ENCODE data around the gene ACKR3. TPM values are rescaled to one million over a fixed set of nuclear protein-coding genes. Genes with fewer than 3 reads are reported as not detected.

ACKR3 gene
- polyA plus RNA-seq, 2 of the 4 experiments (the other 2 are of a cell fraction) = 21.3 to 33.2 TPM

- FAIRE-seq (no peak), ATAC-seq (no peak)
These were observed 10.3 kb upstream of the ACKR3 start for GRCh38 chr2:236558993-236559978.

DNA sequence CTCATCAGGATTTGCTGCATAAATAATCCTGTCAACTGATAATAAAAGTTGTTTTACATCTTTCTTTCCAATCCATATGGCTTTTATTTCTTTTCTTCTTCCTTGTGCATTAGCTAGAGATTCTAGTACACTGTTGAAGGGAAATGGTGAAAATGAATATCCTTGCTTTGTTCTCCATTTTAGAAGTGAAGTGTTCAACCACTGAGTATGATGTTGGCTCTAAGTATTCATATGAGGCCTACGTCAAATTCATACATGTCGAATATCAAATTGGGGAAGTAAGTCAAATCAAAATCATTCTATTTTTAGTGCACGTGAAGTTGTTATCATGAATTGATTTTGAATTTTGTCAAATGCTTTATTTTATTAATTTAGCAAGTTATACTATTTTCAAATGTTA lies 7.8 kb upstream of the ACKR3 start:
- ATAC-seq (no peak), DNase-seq (ENCODE audit: low read depth in 1 of 2, low spot score in 1 of 2) (no peak), FAIRE-seq (no peak)
- H3K9me3 ChIP-seq = no peaks in the 10 kb centered on the region
- H3K27ac ChIP-seq = no peak overlapping the region
- ChIA-PET CTCF (interaction anchor here (0.6 kb wide), 1 partner anchor 10 kb away, joined by 3 read pairs; no protein-coding TSS in a partner anchor), POLR2A (no interaction called here)
- WGBS (ENCODE audit: missing lambda C conversion rate) = 87% methylated on average over 3 of the region's 3 CpGs
- no peak overlapping the region for H3K4me2 ChIP-seq
- H3K4me1 ChIP-seq = 0 out of 3 replicates have a peak, but pooled peaks cover 3% of the 10 kb centered on the region
- no peak overlapping the region for H3K4me3 ChIP-seq
- no peak for TF ChIP-seq POLR2A (IDR thresholded peaks at IDR 0.05; ENCODE audit: low read length)
- TF ChIP-seq HEYL (CRISPR knock-in tag; IDR thresholded peaks at IDR 0.05) = no peak
- TF ChIP-seq, protein P1, sequence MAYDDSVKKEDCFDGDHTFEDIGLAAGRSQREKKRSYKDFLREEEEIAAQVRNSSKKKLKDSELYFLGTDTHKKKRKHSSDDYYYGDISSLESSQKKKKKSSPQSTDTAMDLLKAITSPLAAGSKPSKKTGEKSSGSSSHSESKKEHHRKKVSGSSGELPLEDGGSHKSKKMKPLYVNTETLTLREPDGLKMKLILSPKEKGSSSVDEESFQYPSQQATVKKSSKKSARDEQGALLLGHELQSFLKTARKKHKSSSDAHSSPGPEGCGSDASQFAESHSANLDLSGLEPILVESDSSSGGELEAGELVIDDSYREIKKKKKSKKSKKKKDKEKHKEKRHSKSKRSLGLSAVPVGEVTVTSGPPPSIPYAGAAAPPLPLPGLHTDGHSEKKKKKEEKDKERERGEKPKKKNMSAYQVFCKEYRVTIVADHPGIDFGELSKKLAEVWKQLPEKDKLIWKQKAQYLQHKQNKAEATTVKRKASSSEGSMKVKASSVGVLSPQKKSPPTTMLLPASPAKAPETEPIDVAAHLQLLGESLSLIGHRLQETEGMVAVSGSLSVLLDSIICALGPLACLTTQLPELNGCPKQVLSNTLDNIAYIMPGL (CRISPR knock-in tag; IDR thresholded peaks at IDR 0.05; ENCODE audit: borderline replicate concordance) = no peak
- TF ChIP-seq EHF (CRISPR knock-in tag; IDR thresholded peaks at IDR 0.05) = no peak
- no peak for TF ChIP-seq CHD4 (IDR thresholded peaks at IDR 0.05; ENCODE audit: borderline replicate concordance)
- no peak for TF ChIP-seq PHF8 (IDR thresholded peaks at IDR 0.05; ENCODE audit: borderline replicate concordance, low read depth)

More at GRCh38 chr2:236558993-236559978, 10.3 kb upstream of the ACKR3 start:
- Histone ChIP-seq H3K4me1 (0 out of 3 replicates have a peak, but pooled peaks cover 3% of the 10 kb centered on the region), H3K4me3 (no peak overlapping the region), H3K4me2 (no peak overlapping the region), H3K27ac (no peak overlapping the region), H3K9me3 (peaks cover 7% of the 10 kb centered on the region; the same call in 1 of the 3 replicates)
- POLR2A ChIA-PET = no interaction called here
- no peak for DNase-seq (ENCODE audit: low read depth in 1 of 2, low spot score in 1 of 2)
- WGBS (ENCODE audit: missing lambda C conversion rate) = 53% methylated on average over 6 of the region's 6 CpGs
- no peak for TF ChIP-seq JUN (IDR thresholded peaks at IDR 0.05)
- TF ChIP-seq POLR2AphosphoS2 (conservative IDR thresholded peaks at IDR 0.05; ENCODE audit: low read length) = no peak
- no peak for TF ChIP-seq ZNF302 (CRISPR knock-in tag; IDR thresholded peaks at IDR 0.05)
- TF ChIP-seq PBX3 (IDR thresholded peaks at IDR 0.05) = no peak
- TF ChIP-seq TP53 (CRISPR knock-in tag; IDR thresholded peaks at IDR 0.05) = no peak
- no peak for TF ChIP-seq RFX5 (IDR thresholded peaks at IDR 0.05)
- CTCF ChIA-PET = interaction anchor here (0.8 to 3.0 kb wide), 2 partner anchors 10 to 32 kb away, joined by 3 to 9 read pairs; partner anchors contain the start of gene ACKR3

DNA sequence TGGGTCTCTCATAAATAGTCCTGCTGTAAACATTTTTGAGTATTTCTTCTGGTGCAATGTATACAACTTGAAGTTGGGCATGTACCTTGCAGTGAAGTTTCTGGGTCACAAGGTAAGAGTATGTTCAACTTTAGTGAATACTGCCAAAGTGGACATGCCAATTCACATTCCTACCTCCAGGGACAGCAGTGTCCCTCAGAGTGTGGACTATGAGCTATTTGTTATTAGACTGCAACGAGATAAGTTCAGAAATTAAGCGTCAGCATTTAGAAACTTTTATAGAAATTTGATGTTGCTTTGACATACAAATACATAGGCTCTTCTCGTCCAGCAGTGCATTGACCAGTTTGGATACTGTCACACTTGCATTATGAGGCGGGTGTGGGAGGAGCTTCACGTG lies 7.2 kb upstream of the ACKR3 start:
- FAIRE-seq = no peak
- ChIA-PET CTCF (interaction anchor here (0.7 kb wide), 1 partner anchor 466 kb away, joined by 3 read pairs; no protein-coding TSS in a partner anchor), POLR2A (no interaction called here)
- Histone ChIP-seq H3K9me3 (no peaks in the 10 kb centered on the region), H3K4me3 (no peak overlapping the region), H3K4me2 (no peak overlapping the region), H3K4me1 (peaks cover 5% of the 10 kb centered on the region; the same call in 2 of the 3 replicates), H3K27ac (no peak overlapping the region)
- DNase-seq (ENCODE audit: low read depth in 1 of 2, low spot score in 1 of 2) = peak; percentile 26 to 50
- peak; percentile 56 to 75; a peak in 3 of 6 replicates for ATAC-seq
- 19% methylated on average over 5 of the region's 5 CpGs for WGBS (ENCODE audit: missing lambda C conversion rate)
- TF ChIP-seq MYC (IDR thresholded peaks at IDR 0.05; ENCODE audit: borderline replicate concordance, low read length) (no peak), FOSB (CRISPR knock-in tag; IDR thresholded peaks at IDR 0.05) (no peak), CTCF (IDR thresholded peaks at IDR 0.05) (peak; percentile 44; the same call in 2 of the 3 replicates), NR3C1 (IDR thresholded peaks at IDR 0.05) (no peak), TFCP2L1 (CRISPR knock-in tag; IDR thresholded peaks at IDR 0.05) (no peak), RAD21 (conservative IDR thresholded peaks at IDR 0.05 in 1 of 2, IDR thresholded peaks at IDR 0.05 in 1 of 2) (peak; percentile 20 to 55; a peak in 2 of 5 replicates), FOSL2 (IDR thresholded peaks at IDR 0.05) (no peak), FOSL2 (CRISPR knock-in tag; IDR thresholded peaks at IDR 0.05) (no peak), HOXB5 (CRISPR knock-in tag; IDR thresholded peaks at IDR 0.05) (no peak), POLR2A (IDR thresholded peaks at IDR 0.05; ENCODE audit: low read length) (no peak), ZC3H11A (IDR thresholded peaks at IDR 0.05) (no peak), JUN (IDR thresholded peaks at IDR 0.05) (no peak), MAFK (IDR thresholded peaks at IDR 0.05; ENCODE audit: partially characterized antibody) (peak; percentile 55), MAX (IDR thresholded peaks at IDR 0.05) (no peak), JUNB (IDR thresholded peaks at IDR 0.05) (no peak)
